MCF 10A (cell line): ENCODE measurements around the gene IFNL3. TPM values are rescaled to one million over a fixed set of nuclear protein-coding genes. Genes with fewer than 3 reads are reported as not detected.
"Not testable (repeated sequence)": the region's sequence is repeated elsewhere in the genome, so short reads cannot be mapped to it uniquely, and the experiment has no call there.

Source experiments
- BruUV-seq: library from RNA; stranded (reverse); fragments of 400-500 nt; replicated peaks from 2 replicates; lab custom pipeline; 2021; lab: Mats Ljungman, UMichigan
- CTCF ChIA-PET: fragments of 300-600 bp; sonication (Branson Sonifier 250); formaldehyde crosslinking; extraction: SDS; loops from one replicate; lab custom pipeline; 2021; ENCODE audit warnings: antibody characterized with exemption, inconsistent platforms; lab: Yijun Ruan, JAX
- POLR2A ChIA-PET: fragments of 300-600, 350-650 bp; sonication (Branson Sonifier 250); formaldehyde crosslinking; extraction: SDS; loops from one replicate; lab custom pipeline; 2020; ENCODE audit warnings: antibody characterized with exemption, inconsistent platforms; lab: Yijun Ruan, JAX
- DNase-seq: peaks from one replicate; pipeline ENCODE4 v3.0.0-alpha.2; 2018; ENCODE audit not compliant: unreplicated experiment
- H3K27ac Mint-ChIP-seq: one replicate; pipeline ENCODE4 v1.8.0; 2022; ENCODE audit warnings: mild to moderate bottlenecking, low read depth, mixed read lengths; ENCODE audit not compliant: unreplicated experiment
- H3K27me3 Mint-ChIP-seq: one replicate; pipeline ENCODE4 v1.8.0; 2022; ENCODE audit warnings: mixed read lengths; ENCODE audit not compliant: insufficient read depth, unreplicated experiment
- H3K36me3 Mint-ChIP-seq: one replicate; pipeline ENCODE4 v1.8.0; 2022; ENCODE audit warnings: mild to moderate bottlenecking, moderate library complexity, mixed read lengths; ENCODE audit not compliant: insufficient read depth, unreplicated experiment
- H3K4me1 Mint-ChIP-seq: one replicate; pipeline ENCODE4 v1.8.0; 2022; ENCODE audit warnings: mixed read lengths; ENCODE audit not compliant: insufficient read depth, unreplicated experiment
- H3K4me3 Mint-ChIP-seq: one replicate; pipeline ENCODE4 v1.8.0; 2022; ENCODE audit warnings: mild to moderate bottlenecking, moderate library complexity, mixed read lengths; ENCODE audit not compliant: unreplicated experiment
- H3K9me3 Mint-ChIP-seq: one replicate; pipeline ENCODE4 v1.8.0; 2022; ENCODE audit warnings: mixed read lengths; ENCODE audit not compliant: unreplicated experiment
- intact Hi-C: fragments of 100-400 bp; cut with micrococcal nuclease; formaldehyde crosslinking; loops from 2 replicates; pipeline ENCODE4 v1.14.1; 2022
- total RNA-seq: library from RNA; stranded (reverse); gene quantifications from 2 replicates; pipeline ENCODE4 v1.2.3, GENCODE V29; 2022
- TF ChIP-seq, protein P1 (sequence below): fragments of 200-600 bp; IDR thresholded peaks from one replicate; pipeline ENCODE4 v1.8.0; 2022; ENCODE audit warnings: antibody characterized with exemption, mild to moderate bottlenecking; ENCODE audit not compliant: unreplicated experiment

Gene IFNL3
- total RNA-seq, 1 experiment from 2014 or later: not detected

DNA sequence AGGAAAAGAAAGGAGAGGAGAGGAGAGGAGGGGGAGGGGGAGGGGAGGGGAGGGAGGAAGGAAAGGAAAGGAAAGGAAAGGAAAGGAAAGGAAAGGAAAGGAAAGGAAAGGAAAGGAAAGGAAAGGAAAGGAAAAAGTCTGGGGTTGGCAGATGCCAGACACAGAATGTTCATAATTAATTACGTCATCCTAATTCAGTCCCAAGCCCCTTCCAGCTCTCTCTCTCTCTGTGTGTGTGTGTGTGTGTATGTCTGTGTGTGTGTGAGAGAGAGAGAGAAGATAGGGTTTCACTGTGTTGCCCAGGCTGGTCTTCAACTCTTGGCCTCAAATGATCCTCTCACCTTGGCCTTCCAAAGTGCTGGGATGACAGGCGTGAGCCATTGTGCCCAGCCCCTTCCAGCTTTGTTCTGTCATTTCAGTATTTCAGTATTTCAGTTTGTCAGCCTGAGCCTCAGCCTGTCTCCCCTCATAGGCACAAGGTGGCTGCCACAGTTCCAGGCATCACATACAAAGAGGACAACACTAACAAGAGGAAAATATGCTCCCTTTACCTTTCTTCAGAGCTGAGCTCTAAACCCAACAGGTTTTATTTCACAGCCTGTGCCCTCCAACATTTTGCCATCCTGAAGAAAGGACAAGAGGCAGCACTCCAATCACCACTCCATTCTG lies 14.6 kb downstream of the IFNL3 start:
- ChIA-PET CTCF (interaction anchor here (0.6 kb wide), 1 partner anchor 147 kb away, joined by 3 read pairs; no protein-coding TSS in a partner anchor), POLR2A (no interaction called here)
- Mint-ChIP-seq H3K27ac (no peak overlapping the region), H3K27me3 (peaks cover 57% of the 10 kb centered on the region), H3K9me3 (no peaks in the 10 kb centered on the region), H3K36me3 (no peaks in the 10 kb centered on the region), H3K4me3 (no peak overlapping the region), H3K4me1 (no peaks in the 10 kb centered on the region)
- intact Hi-C loops: no loop called here
- DNase-seq: no peak
- no TSS peak for BruUV-seq
- TF ChIP-seq, protein P1, sequence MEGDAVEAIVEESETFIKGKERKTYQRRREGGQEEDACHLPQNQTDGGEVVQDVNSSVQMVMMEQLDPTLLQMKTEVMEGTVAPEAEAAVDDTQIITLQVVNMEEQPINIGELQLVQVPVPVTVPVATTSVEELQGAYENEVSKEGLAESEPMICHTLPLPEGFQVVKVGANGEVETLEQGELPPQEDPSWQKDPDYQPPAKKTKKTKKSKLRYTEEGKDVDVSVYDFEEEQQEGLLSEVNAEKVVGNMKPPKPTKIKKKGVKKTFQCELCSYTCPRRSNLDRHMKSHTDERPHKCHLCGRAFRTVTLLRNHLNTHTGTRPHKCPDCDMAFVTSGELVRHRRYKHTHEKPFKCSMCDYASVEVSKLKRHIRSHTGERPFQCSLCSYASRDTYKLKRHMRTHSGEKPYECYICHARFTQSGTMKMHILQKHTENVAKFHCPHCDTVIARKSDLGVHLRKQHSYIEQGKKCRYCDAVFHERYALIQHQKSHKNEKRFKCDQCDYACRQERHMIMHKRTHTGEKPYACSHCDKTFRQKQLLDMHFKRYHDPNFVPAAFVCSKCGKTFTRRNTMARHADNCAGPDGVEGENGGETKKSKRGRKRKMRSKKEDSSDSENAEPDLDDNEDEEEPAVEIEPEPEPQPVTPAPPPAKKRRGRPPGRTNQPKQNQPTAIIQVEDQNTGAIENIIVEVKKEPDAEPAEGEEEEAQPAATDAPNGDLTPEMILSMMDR: no peak

DNA sequence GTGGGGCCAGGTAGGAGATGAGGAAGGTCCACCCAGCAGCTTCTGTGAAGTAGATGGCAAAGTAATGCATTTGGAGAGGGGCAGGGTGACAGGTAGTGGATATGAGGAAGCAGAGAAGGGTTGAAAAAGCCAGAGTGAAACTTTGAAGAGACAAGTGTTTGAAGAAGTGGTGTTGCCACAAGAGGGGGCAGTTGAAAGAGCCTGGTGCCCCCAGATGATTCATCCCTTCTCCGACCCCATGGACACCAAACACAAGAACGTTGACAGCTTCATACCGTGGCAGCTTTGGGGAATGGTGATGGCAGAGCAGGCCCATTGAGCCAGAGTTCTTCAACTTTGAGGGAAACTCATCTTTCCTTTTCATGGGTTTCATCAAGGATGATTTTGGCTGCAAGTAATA lies 19.9 kb downstream of the IFNL3 start:
- Mint-ChIP-seq H3K27me3 (peaks cover 66% of the 10 kb centered on the region), H3K4me3 (no peak overlapping the region), H3K27ac (no peak overlapping the region), H3K4me1 (no peaks in the 10 kb centered on the region), H3K36me3 (no peaks in the 10 kb centered on the region), H3K9me3 (no peaks in the 10 kb centered on the region)
- BruUV-seq: no TSS peak
- intact Hi-C loops: no loop called here
- ChIA-PET CTCF (no interaction called here), POLR2A (no interaction called here)
- DNase-seq: no peak
- TF ChIP-seq, protein P1: no peak

- peak; percentile 23 for DNase-seq
- CTCF ChIA-PET: no interaction called here
- Mint-ChIP-seq H3K4me3 (no peak overlapping the region), H3K27ac (no peak overlapping the region), H3K9me3 (no peaks in the 10 kb centered on the region), H3K4me1 (no peaks in the 10 kb centered on the region), H3K36me3 (no peaks in the 10 kb centered on the region), H3K27me3 (peaks cover 64% of the 10 kb centered on the region)
- BruUV-seq: no TSS peak
- TF ChIP-seq, protein P1: no peak
- POLR2A ChIA-PET: interaction anchor here (0.7 to 1.1 kb wide), 2 partner anchors 28 to 83 kb away, joined by 3 read pairs; no protein-coding TSS in a partner anchor
- intact Hi-C loops: no loop called here
These were observed 21.0 kb downstream of the IFNL3 start for GRCh38 chr19:39223703-39224279.

DNA sequence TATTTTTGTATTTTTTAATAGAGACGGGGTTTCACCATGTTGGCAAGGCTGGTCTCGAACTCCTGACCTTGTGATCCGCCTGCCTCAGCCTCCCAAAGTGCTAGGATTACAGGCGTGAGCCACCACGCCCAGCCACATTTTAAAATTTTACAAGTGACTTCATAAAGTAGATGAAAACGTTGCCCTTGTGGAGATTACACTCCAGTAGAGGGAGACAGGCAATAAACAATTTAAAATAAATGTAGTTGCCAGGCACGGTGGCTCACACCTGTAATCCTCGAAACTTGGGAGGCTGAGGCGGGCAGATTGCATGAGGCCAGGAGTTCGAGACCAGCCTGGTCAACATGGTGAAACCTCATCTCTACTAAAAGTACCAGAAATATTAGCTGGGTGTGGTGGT lies 25.7 kb downstream of the IFNL3 start:
- DNase-seq, POLR2A ChIA-PET, H3K4me3 Mint-ChIP-seq, H3K27ac Mint-ChIP-seq, BruUV-seq, H3K9me3 Mint-ChIP-seq, intact Hi-C loops, H3K4me1 Mint-ChIP-seq, H3K36me3 Mint-ChIP-seq: not testable (repeated sequence)
- CTCF ChIA-PET: interaction anchor here (0.6 kb wide), 1 partner anchor 44 kb away, joined by 4 read pairs; no protein-coding TSS in a partner anchor
- peaks cover 36% of the 10 kb centered on the region for H3K27me3 Mint-ChIP-seq
